ENCODE measurements around the gene SFRP5. TPM values are rescaled to one million over a fixed set of nuclear protein-coding genes. Genes with fewer than 3 reads are reported as not detected.

The SFRP5 gene
- total RNA-seq, 1 donor from 2014 or later: 292 TPM

DNA sequence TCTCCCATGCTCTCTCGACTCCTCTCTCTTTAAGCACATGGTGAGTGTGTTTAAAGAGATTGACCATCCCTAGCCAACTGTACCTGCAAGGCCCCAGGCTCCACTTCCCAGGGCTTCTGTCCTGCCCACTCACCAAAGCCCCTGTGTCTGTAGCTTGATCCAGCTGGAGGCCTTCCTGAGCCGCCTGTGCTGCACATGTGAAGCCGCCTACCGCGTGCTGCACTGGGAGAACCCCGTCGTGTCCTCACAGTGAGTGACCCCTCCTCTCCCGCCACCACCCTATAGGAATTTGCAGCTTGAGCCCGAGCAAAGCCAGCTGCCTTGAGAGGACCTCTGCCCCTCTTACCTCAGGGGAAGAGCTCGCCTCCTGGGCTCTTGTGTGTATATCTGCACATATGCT is 23.7 kb downstream of the SFRP5 start:
- intact Hi-C loops (cut with DNase I): loop anchor here (5.0 kb wide), 1 partner anchor 1914 kb away; no protein-coding TSS in a partner anchor
- DNase-seq (ENCODE audit: low spot score) (no peak), ATAC-seq (no peak)

DNA sequence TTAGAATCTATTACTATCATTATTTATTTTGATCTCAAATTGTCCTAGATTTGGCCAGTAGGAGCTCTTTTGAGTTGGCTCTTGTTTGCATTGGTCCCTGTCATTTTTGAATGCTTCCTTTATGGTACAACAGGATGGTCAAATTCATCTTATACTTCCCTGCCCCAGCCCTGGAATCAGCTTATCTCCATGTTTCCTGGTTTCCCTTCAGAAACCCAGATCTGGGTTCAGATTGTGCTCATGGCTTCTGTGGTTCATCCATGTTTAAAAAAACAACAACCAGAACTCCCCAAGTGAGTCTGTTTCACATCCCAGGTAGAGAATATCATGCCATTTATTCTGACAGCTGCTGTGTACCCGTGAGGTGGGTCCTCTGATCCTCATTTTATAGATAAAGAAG is 24.2 kb downstream of the SFRP5 start:
- DNase-seq (ENCODE audit: low spot score): no peak
- no peak for ATAC-seq
- intact Hi-C loops (cut with DNase I): loop anchor here (5.0 kb wide), 1 partner anchor 1915 kb away; no protein-coding TSS in a partner anchor

- intact Hi-C loops (cut with DNase I): loop anchor here (5.0 kb wide), 1 partner anchor 1918 kb away; no protein-coding TSS in a partner anchor
- DNase-seq (ENCODE audit: low spot score) (peak; percentile 55), ATAC-seq (no peak)
These were observed 27.3 kb downstream of the SFRP5 start for GRCh38 chr10:97744405-97745035.

DNA sequence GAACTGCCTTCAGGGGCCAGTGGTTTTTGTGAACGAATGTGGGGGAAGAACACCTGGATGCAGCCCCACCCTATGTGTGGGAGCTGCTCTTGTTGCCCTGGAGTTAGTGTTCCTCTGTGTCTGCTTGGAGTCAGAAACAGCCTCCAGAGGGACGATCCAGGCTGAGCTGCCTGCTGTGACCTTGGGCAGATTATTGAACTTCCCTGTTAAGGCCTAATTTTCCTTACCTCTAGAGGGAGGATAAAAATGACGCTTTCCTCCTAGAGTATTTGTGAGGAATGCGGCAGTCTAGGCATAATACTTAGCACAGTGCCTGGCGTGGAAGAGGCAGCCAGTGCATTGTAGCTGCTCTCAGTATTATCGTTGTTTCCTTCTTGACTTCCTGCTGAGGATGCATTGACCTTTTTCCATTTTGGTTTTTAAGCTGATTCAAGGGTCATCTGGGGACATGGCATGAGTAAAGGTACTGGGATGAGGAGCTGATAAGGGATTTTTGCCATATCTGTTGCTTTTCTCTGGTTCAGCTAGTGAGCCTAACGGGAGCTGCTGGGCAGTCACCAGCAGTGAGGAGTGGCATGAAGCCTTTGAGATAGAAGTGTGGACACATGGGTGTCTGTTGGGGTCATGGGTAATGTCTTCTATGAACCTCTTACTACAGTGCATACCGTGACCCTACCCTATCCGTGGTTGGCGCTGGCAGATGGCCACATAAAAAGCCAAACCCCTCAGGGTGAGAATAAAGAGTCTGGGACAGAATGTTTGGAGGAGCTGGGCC is 28.4 kb downstream of the SFRP5 start:
- ATAC-seq (peak; percentile 33), DNase-seq (ENCODE audit: low spot score) (peak; percentile 53)
- intact Hi-C loops (cut with DNase I): no loop called here

- intact Hi-C loops (cut with DNase I): no loop called here
- ATAC-seq (no peak), DNase-seq (ENCODE audit: low spot score) (no peak)
These were observed 31.2 kb downstream of the SFRP5 start for GRCh38 chr10:97740613-97741012.

GRCh38 chr10:97738616-97739015 is 33.2 kb downstream of the SFRP5 start:
- intact Hi-C loops (cut with DNase I): no loop called here
- ATAC-seq (no peak), DNase-seq (ENCODE audit: low spot score) (peak; percentile 38)

DNA sequence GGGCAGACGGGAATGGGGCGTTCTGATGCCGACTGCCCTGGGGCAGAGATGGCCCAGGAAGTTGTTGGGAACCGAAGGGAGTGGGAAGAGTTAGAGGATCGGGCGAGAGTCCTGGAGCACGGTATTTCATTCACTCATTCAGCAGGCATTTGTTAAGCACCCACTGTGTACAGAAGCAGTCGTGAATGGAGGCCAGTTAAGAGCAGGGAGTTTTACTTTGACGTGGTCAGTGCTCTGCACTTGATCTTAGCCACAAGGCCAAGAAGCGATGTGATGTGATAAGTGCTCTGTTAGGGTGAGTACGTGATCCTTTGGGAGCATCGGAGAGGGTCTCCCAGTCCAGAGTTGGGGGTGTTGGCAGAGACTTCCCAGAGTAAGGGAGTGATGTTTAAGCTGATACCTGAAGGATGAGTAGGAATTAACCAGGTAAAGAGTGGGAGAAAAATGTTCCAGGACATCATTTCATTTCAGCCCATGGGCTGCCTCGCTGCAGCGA is 34.0 kb downstream of the SFRP5 start:
- peak; percentile 37 for DNase-seq (ENCODE audit: low spot score)
- intact Hi-C loops (cut with DNase I): no loop called here
- peak; percentile 1 for ATAC-seq

GRCh38 chr10:97736902-97737769 is 34.7 kb downstream of the SFRP5 start, which contains the start of gene ZFYVE27:
TSS of gene ZFYVE27 (plus strand) at chr10:97737128. CDS start at chr10:97738478, 1,350 bp downstream.
- ATAC-seq: peak; percentile 98
- peak; percentile 99 for DNase-seq (ENCODE audit: low spot score)
- intact Hi-C loops (cut with DNase I): no loop called here

GRCh38 chr10:97736403-97736901 is 35.3 kb downstream of the SFRP5 start:
- intact Hi-C loops (cut with DNase I): no loop called here
- DNase-seq (ENCODE audit: low spot score) (no peak), ATAC-seq (peak; percentile 34)

DNA sequence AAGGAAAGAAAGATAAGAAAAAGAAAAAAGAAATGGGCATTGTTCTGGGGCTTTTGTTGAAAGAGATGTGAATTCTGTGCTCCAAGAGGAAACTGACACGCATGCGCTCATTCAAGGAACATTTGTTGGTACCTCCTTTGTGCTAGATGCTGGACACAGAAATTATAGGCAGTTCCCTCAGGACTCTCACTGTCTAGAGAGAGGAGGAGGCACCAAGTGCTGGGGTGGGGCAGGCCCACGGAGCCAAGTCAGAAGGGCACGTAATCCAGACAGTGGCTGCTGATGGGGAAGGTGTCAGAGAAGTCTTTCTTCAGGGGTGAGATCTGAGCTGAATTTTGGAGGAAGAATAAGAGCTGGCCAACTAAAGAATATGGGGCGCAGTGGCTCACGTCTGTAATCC is 37.8 kb downstream of the SFRP5 start:
- DNase-seq (ENCODE audit: low spot score) (no peak), ATAC-seq (no peak)
- intact Hi-C loops (cut with DNase I): no loop called here

DNA sequence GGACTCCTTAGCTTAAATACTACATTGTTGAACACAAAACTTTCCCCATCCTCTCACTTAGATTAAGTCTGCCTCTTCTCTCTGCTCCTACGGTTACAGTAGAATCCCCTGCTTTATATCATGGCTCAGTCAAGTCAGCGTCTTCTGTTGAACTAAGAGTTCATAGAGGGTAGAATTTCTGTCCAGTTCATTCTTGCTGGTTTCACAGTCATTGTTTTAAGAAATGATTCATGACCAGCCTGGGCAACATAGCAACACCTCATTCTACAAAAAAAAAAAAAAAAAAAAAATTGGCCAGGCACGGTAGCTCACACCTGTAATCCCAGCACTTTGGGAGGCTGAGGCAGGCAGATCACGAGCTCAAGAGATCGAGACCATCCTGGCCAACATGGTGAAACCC is 38.5 kb downstream of the SFRP5 start:
- intact Hi-C loops (cut with DNase I): no loop called here
- ATAC-seq: no peak
- no peak for DNase-seq (ENCODE audit: low spot score)

- DNase-seq (ENCODE audit: low spot score): no peak
- intact Hi-C loops (cut with DNase I): no loop called here
- no peak for ATAC-seq
These were observed 39.8 kb downstream of the SFRP5 start for GRCh38 chr10:97732052-97732359.

DNA sequence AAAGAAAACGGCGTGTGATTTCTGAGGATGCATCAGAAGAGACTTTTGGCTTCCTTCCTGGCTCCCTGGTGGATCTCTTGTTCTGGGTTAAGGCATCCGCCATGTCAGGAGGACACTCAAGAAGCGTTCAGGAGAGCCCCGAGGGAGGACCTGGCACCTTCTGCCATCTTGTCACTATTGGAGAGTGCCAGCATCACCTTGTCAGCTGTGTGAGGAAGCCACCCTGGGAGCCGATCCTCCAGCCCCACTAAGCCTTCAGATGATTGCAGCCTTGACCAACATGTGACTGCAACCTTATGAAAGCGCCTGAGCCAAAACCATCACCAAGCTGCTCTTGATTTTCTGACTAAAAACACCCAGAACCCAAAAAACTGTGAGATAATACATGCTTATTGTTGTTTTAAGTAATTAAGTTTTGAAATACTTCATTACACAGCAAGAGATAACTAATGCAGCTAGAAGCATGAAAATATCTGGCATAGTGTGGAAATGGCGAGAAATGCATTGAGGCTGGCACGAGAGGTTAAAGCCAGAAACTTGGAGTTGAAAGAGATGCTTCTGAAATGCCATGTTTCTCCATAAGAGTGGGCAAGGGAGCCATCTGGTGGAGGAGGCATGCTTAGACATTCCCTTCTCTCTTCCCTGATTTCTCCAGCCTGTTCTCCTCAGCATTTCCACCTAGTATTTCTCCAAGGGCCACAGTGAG is 40.3 kb downstream of the SFRP5 start:
- ATAC-seq: peak; percentile 80

GRCh38 chr10:97729014-97729413 is 42.8 kb downstream of the SFRP5 start:
- DNase-seq (ENCODE audit: low spot score) (no peak), ATAC-seq (no peak)
- intact Hi-C loops (cut with DNase I): no loop called here

More for the DNA sequence above, 40.3 kb downstream of the SFRP5 start:
- peak; percentile 83 for DNase-seq (ENCODE audit: low spot score)
- intact Hi-C loops (cut with DNase I): no loop called here

DNA sequence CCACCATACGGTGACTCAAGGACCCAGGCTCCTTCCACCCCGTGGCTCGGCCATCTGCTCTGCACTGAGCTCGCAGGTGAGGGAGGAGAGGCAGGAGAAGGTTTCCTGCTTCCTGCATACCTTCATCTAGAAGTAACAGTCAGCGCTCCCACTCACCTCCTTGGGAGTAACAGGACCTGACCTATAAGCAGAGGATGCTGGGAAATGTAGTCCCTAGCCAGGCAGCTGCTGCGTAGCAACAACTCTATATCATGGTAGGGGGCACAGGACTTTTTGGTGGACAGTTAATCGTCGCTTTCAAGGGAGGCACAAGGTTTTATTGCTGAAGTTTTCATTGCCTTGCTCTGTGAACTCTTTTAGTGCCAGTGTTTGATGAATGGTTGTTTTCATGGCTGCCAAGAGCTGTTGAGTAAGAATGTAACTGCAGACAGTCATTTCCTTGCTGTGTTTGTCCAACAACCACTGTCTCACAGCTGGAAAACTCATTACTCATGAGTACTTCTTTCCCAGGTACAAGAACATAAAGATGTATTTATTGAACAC is 45.1 kb downstream of the SFRP5 start:
- intact Hi-C loops (cut with DNase I): no loop called here
- peak; percentile 51 for ATAC-seq
- no peak for DNase-seq (ENCODE audit: low spot score)

DNA sequence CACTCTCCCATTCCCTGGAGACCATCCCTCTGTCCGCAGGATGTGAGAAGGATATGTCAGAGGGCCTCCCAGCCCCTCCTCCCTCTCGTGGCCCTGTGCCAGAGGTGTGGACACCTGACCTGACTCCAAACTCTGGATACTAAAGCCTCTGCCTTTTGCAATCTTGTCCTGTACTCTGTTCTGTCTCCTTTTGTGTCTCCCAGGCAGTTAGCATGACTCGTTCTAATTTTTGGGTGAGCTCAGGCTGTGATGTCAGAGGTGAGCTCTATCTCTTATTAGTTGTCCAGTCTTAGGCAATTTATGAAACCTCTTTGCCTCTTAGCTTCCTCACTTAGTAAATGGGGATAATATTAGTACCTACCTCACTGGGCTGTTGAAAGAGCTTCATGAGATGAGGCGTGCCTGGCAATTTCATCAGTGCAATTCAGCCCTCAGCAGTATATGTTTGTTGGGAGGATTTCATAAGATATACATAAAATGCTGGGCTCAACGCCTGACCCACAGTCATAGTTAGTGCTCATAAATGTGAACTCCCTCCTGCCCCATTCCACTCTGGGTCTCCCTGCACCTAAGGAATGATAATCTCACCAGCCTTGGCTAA is 47.4 kb downstream of the SFRP5 start:
- intact Hi-C loops (cut with DNase I): no loop called here
- ATAC-seq: no peak
- DNase-seq (ENCODE audit: low spot score): peak; percentile 53

DNA sequence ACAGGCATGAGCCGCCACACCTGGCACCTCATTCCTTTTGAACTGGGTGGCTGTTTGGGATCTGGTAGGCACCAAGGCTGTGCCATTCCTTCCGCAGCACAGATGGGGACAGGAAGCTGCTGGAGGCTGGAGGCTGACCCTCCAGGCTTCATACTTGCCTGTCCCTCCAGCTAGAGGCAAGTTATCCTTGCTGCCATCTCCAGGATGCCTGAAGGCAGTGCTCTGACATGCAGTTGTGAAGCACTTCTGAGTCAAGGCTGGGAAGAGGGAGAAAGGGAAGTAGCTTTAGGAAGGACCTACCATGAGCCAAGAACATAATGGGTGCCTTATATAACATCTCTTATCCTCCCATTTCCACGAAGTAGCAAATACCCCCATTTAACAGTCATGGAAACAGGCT is 48.8 kb downstream of the SFRP5 start:
- DNase-seq (ENCODE audit: low spot score) (peak; percentile 34), ATAC-seq (no peak)
- intact Hi-C loops (cut with DNase I): no loop called here

All from sciatic nerve (tissue), 2 donors.